Activated CD8-positive, alpha-beta memory T cell treated with anti-CD3 and anti-CD28 coated beads for 36 hours (primary cell): ENCODE data around the gene LARGE1. TPM values are rescaled to one million over a fixed set of nuclear protein-coding genes. Genes with fewer than 3 reads are reported as not detected.
"Not testable (repeated sequence)": the region's sequence is repeated elsewhere in the genome, so short reads cannot be mapped to it uniquely, and the experiment has no call there.

Experiments
- CTCF ChIA-PET: fragments of 350-600 bp; sonication (Branson Sonifier 250); formaldehyde crosslinking; loops from one replicate; lab custom pipeline; 2021; ENCODE audit warnings: antibody characterized with exemption; lab: Charles Lee
- POLR2A ChIA-PET: fragments of 350-600 bp; sonication (Branson Sonifier 250); formaldehyde crosslinking; loops from one replicate; lab custom pipeline; 2021; ENCODE audit warnings: antibody characterized with exemption; lab: Charles Lee
- total RNA-seq, 2 experiments: library from RNA; stranded (reverse); gene quantifications; one replicate each; pipeline ENCODE4 v1.2.3, GENCODE V29; 2021

Gene LARGE1
- total RNA-seq, 2 experiments from 2014 or later: 0.17 to 0.38 TPM

GRCh38 chr22:33597274-33597985 is 322.8 kb downstream of the LARGE1 start:
- ChIA-PET CTCF (interaction anchor here (0.6 kb wide), 1 partner anchor 10 kb away, joined by 5 read pairs; no protein-coding TSS in a partner anchor), POLR2A (no interaction called here)

GRCh38 chr22:33593818-33594217 is 326.5 kb downstream of the LARGE1 start:
- ChIA-PET POLR2A (no interaction called here), CTCF (no interaction called here)

- ChIA-PET POLR2A (no interaction called here), CTCF (no interaction called here)
Measured at GRCh38 chr22:33591946-33592345, 328.3 kb downstream of the LARGE1 start.

- ChIA-PET CTCF (interaction anchor here (0.6 kb wide), 1 partner anchor 271 kb away, joined by 4 read pairs; no protein-coding TSS in a partner anchor), POLR2A (no interaction called here)
Measured at GRCh38 chr22:33589297-33589696, 331.0 kb downstream of the LARGE1 start.

- ChIA-PET POLR2A (no interaction called here), CTCF (interaction anchor here (0.6 kb wide), 1 partner anchor 271 kb away, joined by 4 read pairs; no protein-coding TSS in a partner anchor)
Measured at GRCh38 chr22:33588860-33589259, 331.4 kb downstream of the LARGE1 start.

DNA sequence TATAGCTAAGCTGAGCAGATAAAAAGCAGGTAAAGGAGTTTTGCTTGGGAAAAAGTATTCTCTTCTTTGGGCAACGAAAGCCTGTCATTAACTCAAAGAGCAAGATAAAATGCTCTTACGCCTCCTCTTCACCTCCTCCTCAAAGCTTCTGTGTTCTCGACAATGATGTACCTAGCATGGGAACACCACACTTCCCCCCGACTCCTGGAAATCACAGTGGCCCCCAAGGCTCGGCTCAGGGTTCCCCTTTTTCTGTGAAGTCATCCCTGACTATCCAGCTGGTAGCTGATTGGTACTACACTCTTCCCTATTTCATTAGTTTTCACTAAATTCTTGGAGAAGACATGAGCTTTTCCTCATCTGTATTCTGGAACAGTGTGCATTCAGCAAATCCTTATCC is 336.1 kb downstream of the LARGE1 start:
- CTCF ChIA-PET: no interaction called here
- POLR2A ChIA-PET: no interaction called here

- POLR2A ChIA-PET: no interaction called here
- CTCF ChIA-PET: no interaction called here
Measured at GRCh38 chr22:33582822-33583400, 337.4 kb downstream of the LARGE1 start.

- ChIA-PET CTCF (no interaction called here), POLR2A (no interaction called here)
Measured at GRCh38 chr22:33580310-33580709, 340.0 kb downstream of the LARGE1 start.

DNA sequence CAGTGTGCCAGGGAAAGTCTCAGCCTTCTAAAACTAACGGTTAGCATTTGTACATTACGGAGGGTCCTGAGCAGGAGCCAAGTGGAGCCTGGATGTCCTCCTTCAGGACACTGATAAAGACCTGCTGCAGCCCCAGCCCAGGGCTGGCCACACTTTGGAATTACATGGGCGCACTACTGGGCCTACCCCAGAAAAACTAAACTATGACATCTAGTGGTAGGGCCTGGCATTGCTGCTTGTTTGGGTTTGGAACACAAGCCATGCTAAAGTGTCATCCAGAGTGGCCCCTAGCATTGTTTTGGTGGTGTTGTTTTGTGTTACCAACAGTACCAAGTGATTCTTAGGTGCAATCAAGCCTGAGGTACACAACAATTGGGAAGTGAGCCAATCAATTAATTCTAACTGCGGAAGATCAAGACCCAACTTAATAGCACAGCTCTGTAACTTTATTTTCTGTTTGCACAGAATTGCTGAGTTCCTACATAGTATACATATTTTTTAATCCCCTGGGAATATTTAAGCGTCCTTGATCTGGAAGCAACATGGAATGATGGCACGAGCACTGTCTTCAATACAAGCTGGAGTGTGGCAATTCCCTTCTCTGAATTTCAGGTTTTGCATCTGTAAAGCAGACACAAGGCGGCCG is 340.7 kb downstream of the LARGE1 start:
- ChIA-PET CTCF (no interaction called here), POLR2A (no interaction called here)

- POLR2A ChIA-PET: no interaction called here
- CTCF ChIA-PET: no interaction called here
Measured at GRCh38 chr22:33578752-33579151, 341.5 kb downstream of the LARGE1 start.

- ChIA-PET CTCF (no interaction called here), POLR2A (no interaction called here)
Measured at GRCh38 chr22:33577862-33578411, 342.3 kb downstream of the LARGE1 start.

DNA sequence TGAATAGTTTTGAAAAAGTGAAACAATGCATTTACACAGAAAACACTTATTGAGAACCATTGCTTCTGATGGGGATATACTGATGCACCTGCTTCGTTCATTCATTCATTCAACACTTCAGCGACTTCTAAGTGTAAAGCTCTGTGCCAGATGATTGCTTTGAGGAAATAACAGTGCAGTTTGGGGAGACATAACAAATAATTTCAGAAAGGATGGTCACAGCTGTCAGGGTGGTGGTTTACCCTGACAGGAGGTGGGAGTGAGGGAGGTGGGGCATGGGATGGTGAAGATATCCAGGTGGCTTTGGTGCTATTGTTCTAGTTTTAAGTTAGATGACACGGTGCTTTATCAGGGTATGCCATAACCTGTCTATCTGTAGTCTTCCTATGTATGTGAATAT is 344.1 kb downstream of the LARGE1 start:
- POLR2A ChIA-PET: no interaction called here
- CTCF ChIA-PET: no interaction called here

DNA sequence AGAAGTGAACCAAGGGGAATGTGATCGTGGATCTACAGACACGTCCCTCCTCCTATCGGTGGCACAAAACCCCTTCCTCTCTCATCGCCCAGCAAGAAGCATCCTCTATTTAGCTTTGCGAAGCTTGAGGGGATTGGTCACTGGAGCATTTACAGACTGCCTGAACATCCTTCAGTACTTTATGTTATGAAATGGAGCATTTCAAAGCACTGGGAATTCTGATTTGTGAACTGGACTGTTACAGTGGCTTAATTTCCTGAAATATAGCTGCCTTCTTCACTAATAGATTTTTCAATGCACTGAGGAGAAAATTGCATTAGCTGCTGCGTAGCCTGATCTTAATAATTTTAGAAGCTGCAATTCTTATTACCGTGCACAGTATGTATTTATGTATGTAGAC is 344.5 kb downstream of the LARGE1 start:
- POLR2A ChIA-PET: no interaction called here
- CTCF ChIA-PET: no interaction called here

- CTCF ChIA-PET: no interaction called here
- POLR2A ChIA-PET: no interaction called here
Measured at GRCh38 chr22:33575041-33575440, 345.2 kb downstream of the LARGE1 start.

- POLR2A ChIA-PET: no interaction called here
- CTCF ChIA-PET: no interaction called here
Measured at GRCh38 chr22:33573479-33573878, 346.8 kb downstream of the LARGE1 start.

DNA sequence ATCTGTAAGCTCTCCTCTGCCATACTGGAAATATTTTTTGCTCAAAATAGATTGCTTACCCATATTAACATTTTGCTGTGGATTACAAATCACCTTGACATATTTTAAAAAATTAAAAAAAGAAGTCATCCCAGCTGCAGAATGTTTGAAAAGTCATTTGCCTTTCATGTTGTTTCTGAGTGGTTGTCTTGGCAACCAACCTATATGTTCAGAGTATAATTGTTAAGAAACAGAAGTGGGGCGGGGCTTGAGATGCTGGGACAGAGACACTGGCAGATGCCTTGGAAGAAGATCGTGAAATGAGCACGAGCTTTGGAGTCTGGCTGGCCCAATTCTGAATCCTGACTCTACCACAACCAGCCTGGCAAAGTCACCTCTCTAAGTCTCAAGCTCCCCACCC is 348.2 kb downstream of the LARGE1 start:
- CTCF ChIA-PET: no interaction called here
- POLR2A ChIA-PET: no interaction called here

DNA sequence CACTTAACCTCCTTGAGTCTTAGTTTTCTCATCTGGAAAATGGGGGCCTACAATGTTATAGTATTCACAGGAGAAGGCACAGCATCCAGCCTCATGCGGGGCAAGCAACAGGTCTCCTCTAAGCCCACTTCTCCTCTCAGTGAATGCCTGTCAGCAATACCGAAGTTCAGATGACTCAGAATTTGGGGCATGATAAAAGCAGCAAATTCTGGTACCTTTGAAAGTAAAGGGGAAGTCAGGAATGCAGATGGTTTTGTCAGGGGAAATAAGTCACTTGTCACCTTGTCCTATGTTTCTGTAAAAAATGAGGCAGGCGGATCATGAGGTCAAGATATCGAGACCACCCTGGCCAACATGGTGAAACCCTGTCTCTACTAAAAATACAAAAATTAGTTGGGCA is 350.2 kb downstream of the LARGE1 start:
- ChIA-PET CTCF (no interaction called here), POLR2A (no interaction called here)

- POLR2A ChIA-PET: no interaction called here
- CTCF ChIA-PET: no interaction called here
Measured at GRCh38 chr22:33569559-33569958, 350.7 kb downstream of the LARGE1 start.

- ChIA-PET POLR2A (no interaction called here), CTCF (no interaction called here)
Measured at GRCh38 chr22:33569018-33569417, 351.3 kb downstream of the LARGE1 start.

- POLR2A ChIA-PET, CTCF ChIA-PET: not testable (repeated sequence)
Measured at GRCh38 chr22:33566495-33566894, 353.8 kb downstream of the LARGE1 start.
